HG03039 (cell line): Measurements from ENCODE around the gene ATP11B.

Experiments
- ATAC-seq: cut with Tn5 transposase; IDR thresholded peaks from one replicate; pipeline ENCODE4 v1.9.1; 2021; ENCODE audit warnings: mild to moderate bottlenecking, moderate library complexity; ENCODE audit not compliant: unreplicated experiment

Gene ATP11B

DNA sequence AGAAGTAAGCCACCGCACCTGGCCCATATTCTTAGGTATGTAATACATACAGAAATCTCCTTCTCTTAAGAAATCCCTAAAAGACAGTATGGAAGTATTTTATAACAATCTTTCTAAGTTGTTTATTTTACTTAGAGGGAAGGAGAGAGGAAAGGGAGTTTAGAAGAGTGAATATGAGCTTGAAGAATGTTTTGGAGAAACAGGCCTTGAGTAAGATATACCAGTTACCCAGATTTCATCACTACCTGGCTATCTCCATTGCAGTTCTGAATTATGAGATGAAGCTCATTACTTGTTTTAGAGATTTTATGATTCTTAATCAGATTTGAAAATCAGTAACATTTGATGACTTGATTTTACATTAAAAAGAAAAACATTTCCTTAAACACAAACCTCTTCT, 115.2 kb downstream of the ATP11B start:
- no peak for ATAC-seq

DNA sequence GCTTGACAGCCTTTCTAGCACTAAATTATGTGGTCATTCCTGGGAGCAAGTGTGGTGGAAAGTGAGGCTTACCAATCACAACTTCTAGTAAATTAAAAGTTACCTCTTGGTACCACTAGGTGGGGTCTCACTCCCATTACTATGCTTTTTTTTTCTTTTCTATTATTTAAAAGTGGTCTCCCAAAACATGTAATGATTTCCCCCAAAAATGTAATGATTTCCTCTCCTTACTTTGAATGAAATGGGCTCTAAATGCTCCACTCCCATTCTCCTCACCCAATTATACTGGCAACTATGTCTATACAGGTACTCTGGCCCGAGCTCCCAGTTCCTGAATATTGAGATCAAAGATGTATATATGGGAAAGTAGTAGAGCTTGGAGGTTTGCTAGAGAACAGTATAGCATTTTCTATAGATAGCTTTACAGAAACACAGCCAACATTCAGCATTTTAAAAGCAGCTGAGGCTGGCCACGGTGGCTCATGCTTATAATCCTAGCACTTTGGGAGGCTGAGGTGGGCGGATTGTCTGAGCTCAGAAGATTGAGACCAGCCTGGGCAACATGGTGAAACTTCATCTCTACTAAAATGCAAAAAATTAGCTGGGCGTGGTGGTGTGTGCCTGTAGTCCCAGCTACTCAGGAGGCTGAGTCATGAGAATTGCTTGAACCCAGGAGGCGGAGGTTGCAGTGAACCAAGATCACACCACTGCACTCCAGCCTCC, 116.2 kb downstream of the ATP11B start:
- no peak for ATAC-seq

DNA sequence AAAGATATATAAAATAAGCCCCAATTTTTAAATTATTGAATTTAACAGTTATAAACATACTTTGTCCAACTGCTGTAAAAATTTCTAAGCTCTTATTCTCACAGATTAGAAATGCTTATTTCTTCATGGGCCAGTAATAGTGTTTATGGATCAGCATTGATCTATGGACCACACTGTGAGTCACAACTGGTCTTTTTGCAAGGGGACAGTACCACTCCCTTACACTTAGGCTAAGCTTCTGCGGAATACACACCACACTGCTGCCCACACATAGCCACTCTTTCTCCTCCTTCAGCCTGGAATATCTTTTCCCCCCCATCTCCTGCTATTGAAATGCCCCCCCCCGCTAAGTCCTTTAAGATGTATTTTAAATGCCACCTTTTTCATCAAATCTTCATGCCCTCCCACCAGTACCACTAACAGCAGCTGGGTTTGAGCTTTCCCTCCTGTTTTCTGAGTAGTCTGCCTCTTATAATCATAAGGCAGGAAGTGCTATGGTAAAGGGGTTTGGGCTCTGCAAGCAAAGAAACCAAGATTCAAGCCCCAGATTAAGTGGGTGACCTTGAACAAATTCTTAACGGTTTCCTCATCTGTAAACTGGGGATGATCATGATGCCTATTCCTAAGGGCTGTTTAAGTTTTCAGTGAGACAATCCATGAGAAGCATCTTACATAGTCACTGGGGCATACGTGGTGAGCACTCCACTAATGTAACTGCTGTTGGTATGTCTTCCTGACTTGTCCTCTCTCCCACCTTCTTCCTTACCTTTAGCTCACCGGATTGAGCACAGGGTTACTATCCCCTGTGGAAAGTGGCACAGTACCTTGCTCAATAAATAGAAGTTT, 117.9 kb downstream of the ATP11B start:
- ATAC-seq, result no peak

DNA sequence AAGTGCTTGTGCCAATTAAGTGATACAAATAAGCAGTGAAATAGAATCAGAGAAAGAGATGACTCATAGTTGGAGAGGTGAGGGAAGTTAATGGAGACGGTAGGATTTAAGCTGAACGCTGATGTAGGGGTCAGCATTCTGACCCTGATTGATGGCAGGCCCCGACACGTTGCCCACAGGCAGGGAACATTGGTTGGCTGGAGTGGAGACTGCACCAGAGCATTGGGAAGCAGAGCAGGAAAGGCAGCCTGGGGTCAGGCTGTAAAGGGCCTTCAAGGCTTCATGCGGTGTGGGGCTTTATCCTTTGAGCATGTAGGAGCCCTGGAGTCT, 118.4 kb downstream of the ATP11B start:
- no peak for ATAC-seq

DNA sequence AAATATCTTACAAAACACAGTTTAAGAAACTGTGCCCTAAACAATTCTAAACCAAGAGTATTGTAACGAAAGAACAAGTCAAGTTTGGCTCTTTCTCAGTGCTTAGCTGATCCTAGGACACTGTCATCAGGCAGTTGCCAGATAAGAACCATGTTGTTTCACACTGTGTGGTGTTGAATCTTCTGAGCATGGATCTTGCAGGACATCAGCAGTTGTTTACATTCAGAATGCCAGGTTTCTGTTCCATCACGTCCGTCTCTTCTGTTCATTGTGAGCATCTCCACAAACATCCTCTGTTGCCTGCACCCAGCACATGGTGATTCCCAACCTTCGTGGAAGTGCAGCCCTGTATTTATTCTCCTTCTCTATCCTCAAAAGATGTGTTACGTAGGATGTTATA, 119.2 kb downstream of the ATP11B start:
- ATAC-seq, result no peak

DNA sequence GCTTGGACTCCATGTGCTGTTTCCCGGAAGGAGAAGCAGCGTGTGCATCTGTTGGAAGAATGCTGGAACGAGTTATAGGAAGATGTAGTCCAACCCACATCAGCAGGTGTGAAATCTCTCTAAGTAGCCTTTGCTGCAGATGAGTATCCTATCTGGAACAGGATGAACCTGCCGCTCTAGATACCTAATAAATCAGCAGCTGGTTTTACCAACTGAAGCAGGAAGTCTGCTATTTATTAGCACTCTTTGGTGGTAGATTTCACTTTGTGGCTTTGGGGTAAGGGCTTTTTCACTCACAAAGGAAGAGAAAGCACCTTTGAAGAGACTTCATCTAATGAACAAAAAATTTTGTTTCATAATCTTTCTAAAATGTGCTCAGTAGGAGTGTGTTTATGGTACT, 120.6 kb downstream of the ATP11B start:
- peak; percentile 70 for ATAC-seq

DNA sequence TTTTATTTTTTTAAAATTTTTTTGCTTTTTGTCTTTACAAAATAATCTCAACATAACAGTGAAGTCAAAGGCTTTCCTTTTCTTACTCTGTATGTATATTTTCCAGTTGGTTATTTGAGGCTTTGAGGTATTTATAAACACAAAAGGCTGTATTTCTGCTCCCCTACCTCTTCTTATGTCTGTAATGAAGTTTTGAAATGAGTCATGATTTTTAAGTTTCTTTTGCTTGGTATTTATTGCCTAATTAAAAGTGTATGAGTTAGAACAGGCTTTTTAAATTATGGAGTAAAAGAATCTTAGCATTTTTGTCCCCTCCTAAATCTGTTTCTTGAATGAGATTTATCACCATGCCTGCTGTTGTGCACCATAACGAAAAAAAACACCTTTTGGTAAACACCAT, 121.0 kb downstream of the ATP11B start:
- no peak for ATAC-seq

DNA sequence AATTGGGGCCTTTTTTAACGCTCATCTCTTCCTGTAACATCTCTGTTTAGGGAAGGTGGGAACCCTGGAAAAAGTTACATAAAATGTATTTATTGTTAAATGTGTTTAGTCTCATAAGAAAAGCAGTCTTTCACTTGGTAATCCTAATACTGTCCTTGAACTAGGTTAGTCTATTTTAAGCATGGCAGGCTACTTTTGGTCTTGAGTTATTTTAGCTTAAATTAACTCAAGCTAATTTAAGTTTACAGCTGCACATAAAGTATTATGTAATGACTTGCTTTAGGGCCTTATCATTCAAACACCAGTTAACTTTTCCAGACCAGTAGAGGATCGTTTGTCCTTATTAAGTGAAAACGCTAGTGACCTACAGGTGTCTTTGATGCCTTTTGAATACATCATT, 123.8 kb downstream of the ATP11B start:
- ATAC-seq, result no peak

DNA sequence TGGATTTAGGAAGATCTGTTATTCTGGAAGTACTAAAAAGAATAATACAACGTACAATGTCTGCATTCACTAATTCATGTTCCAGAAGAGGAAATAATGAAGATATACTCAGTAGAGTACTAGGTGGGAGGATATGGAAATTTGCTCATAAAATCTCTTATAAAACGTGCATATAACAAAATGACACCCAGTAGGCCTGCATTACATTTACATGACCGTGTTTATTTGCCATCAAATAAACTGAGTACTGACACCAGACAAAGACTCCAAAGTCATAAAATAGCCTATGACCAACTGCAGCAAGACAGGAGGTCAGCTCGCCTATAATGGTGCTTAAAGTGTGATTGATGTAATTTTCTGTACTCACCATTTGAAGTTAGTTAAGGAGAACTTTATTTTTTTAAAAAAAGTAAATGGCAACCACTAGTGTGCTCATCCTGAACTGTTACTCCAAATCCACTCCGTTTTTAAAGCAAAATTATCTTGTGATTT, 126.6 kb downstream of the ATP11B start:
- no peak for ATAC-seq

DNA sequence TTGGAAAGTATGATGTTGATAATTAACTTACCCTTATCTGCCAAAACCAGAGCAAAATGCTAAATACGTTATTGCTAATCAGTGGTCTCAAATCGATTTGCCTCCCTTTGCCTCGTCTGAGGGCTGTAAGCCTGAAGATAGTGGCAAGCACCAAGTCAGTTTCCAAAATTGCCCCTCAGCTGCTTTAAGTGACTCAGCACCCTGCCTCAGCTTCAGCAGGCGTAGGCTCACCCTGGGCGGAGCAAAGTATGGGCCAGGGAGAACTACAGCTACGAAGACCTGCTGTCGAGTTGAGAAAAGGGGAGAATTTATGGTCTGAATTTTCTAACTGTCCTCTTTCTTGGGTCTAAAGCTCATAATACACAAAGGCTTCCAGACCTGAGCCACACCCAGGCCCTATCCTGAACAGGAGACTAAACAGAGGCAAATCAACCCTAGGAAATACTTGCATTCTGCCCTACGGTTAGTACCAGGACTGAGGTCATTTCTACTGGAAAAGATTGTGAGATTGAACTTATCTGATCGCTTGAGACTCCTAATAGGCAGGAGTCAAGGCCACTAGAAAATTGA, 127.3 kb downstream of the ATP11B start:
- no peak for ATAC-seq

DNA sequence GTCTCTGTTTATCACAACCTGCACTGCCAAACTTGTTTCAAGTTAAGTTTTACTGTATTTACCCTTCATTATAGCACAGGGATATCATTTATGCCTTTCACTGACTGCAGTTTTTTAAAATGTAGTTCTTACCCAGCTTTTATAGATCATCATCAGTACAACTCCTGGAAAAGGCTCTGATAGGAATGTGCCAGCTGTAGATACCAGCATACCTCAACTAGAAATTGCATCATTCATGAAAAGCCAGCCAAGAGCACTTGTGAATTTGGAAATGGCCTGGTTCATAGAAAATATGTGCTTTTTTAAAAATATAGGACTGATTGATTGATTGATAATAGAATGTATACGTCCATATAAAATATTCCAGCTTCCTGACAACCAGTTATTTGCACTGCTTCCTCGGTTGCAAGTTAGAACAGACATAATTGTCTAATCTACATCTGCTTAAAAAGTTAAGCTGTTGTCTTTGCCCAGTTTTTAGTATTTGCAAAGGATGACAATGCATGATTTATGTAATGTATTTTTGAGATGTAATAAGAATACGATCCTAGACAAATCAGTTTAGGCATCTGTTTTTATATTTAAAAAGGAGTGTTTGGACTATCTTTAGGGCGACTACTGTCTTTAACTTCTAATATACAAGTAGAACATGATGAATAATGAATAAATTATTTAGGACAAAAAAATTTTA, 128.5 kb downstream of the ATP11B start:
- no peak for ATAC-seq

DNA sequence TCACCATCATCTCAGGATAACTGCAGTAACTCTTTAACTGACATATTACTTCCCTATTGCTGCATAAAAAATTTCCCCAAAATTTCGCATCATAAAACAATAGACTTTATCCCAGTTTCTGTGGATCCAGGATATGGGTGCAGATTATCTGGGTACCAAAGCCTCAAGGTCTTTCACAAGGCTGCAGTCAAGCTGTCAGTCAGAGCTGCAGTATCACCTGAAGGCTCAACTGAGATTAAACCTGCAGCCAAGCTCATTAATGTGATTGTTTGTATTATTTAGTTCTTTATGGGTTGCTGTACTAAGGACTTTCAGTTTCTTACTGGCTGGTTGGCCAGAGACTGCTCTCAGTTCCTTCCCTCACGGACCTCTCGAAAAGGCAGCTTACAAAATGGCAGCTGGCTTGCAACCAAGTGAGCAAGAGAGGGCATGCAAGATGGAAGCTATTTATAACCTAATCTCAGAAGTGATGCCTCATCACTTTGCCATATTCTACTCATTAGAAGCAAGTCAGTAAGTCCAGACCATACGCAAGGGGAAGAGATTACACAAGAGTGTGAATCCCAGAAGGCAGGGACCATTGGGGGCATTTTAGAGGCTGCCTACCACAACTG, 132.1 kb downstream of the ATP11B start:
- peak; percentile 81 for ATAC-seq

DNA sequence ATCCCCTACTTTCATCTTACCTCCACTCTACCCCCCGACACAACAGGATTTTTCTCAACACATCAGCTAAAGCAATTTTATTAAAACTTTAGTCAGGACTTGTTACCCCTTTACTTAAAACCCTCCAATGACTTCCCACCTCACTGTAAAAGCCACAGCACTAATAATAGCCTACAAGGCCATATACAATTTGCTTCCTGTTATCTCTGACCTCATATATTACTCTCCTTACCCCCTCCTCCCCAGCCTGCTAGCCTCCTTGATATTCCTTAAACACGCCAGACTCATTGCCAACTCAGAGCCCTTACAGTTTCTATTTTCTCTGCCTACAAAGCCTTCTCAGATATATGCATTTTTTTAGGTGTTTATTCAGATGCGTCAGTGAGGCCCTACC, 132.6 kb downstream of the ATP11B start:
- no peak for ATAC-seq

DNA sequence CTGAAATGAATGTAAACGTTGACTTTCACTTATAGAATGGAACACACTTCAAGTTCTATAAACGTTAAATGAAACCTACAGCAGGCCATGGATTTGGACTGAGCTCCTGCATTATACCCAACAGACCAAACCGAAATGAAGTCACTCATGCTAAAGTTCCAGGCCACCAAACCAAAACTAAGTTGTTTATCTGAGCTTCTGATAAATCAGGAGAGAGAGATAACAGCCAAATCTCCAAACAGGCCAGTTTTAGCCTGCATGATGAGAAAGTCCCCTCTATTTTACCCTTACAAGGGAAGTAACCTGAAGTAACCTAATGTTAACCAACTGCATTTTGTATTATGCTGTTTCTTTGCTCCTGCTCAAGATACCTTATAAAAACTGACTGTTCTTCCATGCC, 142.5 kb downstream of the ATP11B start:
- ATAC-seq, result no peak

DNA sequence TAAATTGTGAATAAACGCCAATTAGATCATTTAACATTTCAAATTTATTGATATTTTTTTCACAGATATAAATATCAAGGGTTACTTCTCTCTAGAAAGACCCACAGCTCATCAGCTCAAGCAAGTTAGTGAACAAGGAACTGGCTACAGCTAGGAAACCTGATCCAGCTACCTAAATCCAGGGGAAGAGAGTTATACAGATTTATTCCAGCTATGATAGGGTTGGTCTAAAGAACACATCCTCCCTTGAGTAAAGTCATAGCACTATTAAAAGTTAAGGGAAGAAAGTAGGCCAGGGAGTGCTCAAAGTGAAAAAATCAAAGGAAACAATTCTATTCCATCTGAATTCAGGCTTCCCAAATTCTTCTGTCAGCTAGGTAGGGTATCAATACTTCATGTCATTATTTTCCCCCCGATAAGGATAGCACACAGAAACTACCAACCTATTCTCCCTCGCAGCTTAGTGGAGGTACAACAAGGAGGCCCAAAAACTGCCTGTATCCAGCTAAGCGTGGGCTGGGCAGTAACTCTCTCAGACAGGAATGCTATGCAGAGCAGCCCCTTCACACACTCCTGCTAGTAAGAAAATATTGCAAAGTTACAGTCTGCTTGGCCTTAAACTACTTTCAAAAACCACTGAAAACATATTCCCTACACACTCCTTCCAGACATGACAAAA, 143.1 kb downstream of the ATP11B start:
- no peak for ATAC-seq

DNA sequence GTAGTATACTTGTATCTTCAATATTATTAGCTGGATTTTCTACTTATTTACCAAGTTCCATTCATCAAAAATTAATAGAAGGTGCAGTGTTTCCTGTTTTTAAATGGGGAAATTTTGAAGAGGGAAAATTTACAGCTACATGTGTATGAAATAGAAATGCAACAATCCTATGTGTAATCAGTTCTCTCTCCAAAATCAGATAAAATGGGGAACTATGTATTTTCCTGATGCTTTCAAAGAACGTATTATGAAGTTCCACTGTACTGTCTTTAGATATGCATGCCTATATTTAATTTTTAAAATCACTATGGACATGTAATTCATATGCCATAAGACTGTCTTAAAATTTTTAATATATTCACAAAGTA, 143.6 kb downstream of the ATP11B start:
- ATAC-seq, result no peak

DNA sequence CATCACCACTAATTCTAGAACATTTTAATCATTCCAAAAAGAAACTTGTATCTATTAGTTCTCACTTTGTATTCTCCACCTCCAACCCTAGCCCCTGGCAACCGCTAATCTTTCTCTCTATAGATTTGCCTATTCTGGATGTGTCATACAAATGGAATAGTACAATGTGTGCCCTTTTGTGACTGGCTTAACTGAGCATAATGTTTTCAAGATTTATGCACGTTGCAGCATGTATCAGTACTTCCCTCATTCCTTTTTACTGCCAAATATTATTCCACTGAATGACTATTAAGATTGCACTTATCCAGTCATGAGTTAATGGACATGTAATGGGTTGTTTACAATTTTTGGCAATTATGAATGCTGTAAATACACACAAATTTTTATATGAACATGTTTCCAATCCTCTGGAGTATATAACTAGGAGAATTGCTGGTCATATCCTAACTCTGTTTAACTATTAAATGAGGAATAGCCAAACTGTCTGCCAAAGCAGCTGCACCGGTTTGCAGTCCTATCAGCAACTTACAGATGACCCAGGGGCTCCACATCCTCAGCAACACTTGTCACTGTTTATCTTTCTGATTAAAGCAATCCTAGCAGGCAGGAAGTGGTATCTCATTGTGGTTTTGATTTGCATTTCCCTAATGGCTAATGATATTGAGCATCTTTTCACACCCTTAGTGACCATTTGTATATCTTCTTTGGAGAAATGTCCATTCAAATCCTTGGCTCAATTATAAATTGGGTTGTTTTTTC, 144.2 kb downstream of the ATP11B start:
- no peak for ATAC-seq

DNA sequence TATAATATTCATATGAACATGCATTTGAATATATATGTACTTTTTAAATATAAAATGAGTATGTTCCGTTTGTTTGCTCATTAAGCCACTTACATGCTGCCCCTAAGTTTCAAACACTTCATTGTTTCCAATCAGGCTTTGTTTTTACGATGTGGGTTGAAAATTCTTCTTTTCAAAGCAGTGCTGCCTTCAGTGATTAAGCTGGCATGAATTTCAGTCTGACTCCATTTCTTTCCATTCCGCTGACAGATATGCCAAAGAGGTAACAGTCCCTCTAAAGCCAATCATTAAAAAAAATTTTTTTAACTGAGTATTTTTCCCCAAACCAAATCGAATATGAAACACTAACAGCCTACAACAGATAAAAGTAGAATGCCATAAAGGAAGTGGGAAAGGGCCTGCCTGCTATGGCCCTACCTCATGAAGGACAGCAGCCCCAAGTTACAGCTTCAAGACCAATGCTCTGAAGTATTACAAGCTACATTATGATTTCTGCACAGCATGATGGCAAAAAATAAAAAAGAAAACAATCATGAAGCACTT, 147.0 kb downstream of the ATP11B start:
- ATAC-seq, result no peak

DNA sequence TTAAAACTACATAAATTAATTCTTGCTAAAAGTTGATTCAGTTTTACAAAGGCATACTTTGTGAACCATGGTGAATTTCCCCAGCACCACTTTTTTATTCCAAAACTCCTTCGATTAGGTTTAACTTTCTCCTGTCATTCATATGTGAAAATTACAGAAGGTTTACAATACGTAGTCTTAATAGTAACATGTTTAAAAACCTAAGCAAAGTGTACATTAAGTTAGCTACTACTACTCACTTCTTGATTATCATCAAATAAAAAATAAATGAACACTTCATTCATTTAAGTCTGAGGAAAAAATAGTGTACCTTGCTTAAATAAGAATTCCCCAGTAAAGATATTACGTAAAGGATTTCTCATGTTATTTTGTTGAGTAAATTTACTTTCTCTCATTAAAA, 148.4 kb downstream of the ATP11B start:
- ATAC-seq, result no peak

DNA sequence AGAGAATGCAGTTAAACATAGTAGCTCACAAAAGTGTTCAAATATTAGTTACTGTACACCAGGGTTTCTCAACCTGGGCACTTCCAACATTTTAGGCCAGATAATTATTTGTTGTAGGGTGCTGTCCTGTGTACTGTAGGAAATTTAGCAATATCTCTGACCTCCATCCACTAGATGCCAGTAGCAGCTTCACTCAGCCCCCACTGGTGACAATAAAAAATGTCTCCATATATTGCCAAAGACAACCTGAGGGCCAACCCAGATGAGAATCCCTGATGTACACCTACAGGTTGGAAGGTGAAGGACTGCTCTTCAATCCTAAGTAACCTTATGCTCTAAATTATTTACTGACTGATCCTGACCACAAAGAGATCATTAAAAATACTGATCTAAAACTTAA, 154.6 kb downstream of the ATP11B start:
- ATAC-seq, result no peak
